OCI-LY7 (cell line): ENCODE measurements around the gene DLX4. TPM values are rescaled to one million over a fixed set of nuclear protein-coding genes. Genes with fewer than 3 reads are reported as not detected.

Experiments used
- Bru-seq: library from RNA; stranded (reverse); fragments of 400-500 nt; gene quantifications from one replicate; lab custom pipeline; 2021; lab: Mats Ljungman, UMichigan
- BruChase-seq, 2 experiments: library from RNA; stranded (reverse); fragments of 400-500 nt; gene quantifications; one replicate each; lab custom pipeline; 2021; lab: Mats Ljungman, UMichigan
- BruUV-seq: library from RNA; stranded (reverse); fragments of 400-500 nt; replicated peaks from 2 replicates; lab custom pipeline; 2021; lab: Mats Ljungman, UMichigan
- CTCF ChIA-PET: fragments of 300-600 bp; sonication (Branson Sonifier 250); formaldehyde crosslinking; loops from one replicate; lab custom pipeline; 2022; ENCODE audit warnings: antibody characterized with exemption; ENCODE audit not compliant: unreplicated experiment; lab: Charles Lee
- POLR2A ChIA-PET: fragments of 300-600 bp; sonication (Branson Sonifier 250); formaldehyde crosslinking; loops from one replicate; lab custom pipeline; 2022; ENCODE audit warnings: antibody characterized with exemption; lab: Charles Lee
- DNase-seq: peaks from one replicate; pipeline ENCODE4 v3.0.0-alpha.2; 2015; ENCODE audit warnings: low spot score
- H2AFZ ChIP-seq: fragments of 200-600 bp; sonication (generic), shearing (Covaris generic); 2 replicates; pipeline ENCODE4 v1.6.1; 2014; ENCODE audit warnings: mild to moderate bottlenecking, antibody characterized with exemption, low read length, moderate library complexity
- H3K27ac ChIP-seq: fragments of 200-600 bp; sonication (generic); 2 replicates; pipeline ENCODE4 v1.5.1; 2014; ENCODE audit warnings: mixed run types, low read depth, mild to moderate bottlenecking, moderate library complexity, low read length, inconsistent platforms; ENCODE audit not compliant: poor library complexity, severe bottlenecking
- H3K36me3 ChIP-seq: fragments of 200-600 bp; sonication (generic); 2 replicates; pipeline ENCODE4 v1.6.1; 2014; ENCODE audit warnings: mild to moderate bottlenecking, antibody characterized with exemption, low read length, moderate library complexity, mixed read lengths; ENCODE audit not compliant: insufficient read depth
- H3K4me1 ChIP-seq: fragments of 200-600 bp; sonication (generic); 2 replicates; pipeline ENCODE4 v1.5.1; 2014; ENCODE audit warnings: mild to moderate bottlenecking, low read length; ENCODE audit not compliant: insufficient read depth, poor library complexity, severe bottlenecking
- H3K4me2 ChIP-seq: fragments of 200-600 bp; sonication (generic); 2 replicates; pipeline ENCODE4 v1.6.1; 2014; ENCODE audit warnings: mild to moderate bottlenecking, low read length
- H3K4me3 ChIP-seq: fragments of 200-600 bp; sonication (generic); 2 replicates; pipeline ENCODE4 v1.5.1; 2014; ENCODE audit warnings: mild to moderate bottlenecking, low read depth, low read length; ENCODE audit not compliant: poor library complexity, severe bottlenecking
- H3K79me2 ChIP-seq: fragments of 200-600 bp; sonication (generic); 2 replicates; pipeline ENCODE4 v1.6.1; 2016; ENCODE audit warnings: low read depth, mild to moderate bottlenecking, low read length, moderate library complexity, mixed read lengths; ENCODE audit not compliant: insufficient read depth
- H3K9me2 ChIP-seq: fragments of 200-600 bp; sonication (generic); 2 replicates; pipeline ENCODE4 v1.6.1; 2016; ENCODE audit warnings: mild to moderate bottlenecking, low read length, mixed read lengths; ENCODE audit not compliant: insufficient read depth
- H3K9me3 ChIP-seq: fragments of 200-600 bp; sonication (generic); 2 replicates; pipeline ENCODE4 v1.6.1; 2014; ENCODE audit warnings: mild to moderate bottlenecking, mixed run types, low read length, mixed read lengths
- H4K20me1 ChIP-seq: fragments of 200-600 bp; sonication (generic); 2 replicates; pipeline ENCODE4 v1.6.1; 2014; ENCODE audit warnings: mild to moderate bottlenecking, antibody characterized with exemption, low read length, moderate library complexity, mixed read lengths; ENCODE audit not compliant: insufficient read depth
- CTCF ChIP-seq: fragments of 200-600 bp; sonication (generic); conservative IDR thresholded peaks from 2 replicates; pipeline ENCODE4 v1.5.1; 2014; ENCODE audit warnings: mild to moderate bottlenecking, antibody characterized with exemption, low read length, moderate library complexity, mixed read lengths
- EZH2phosphoT487 ChIP-seq: fragments of 200-600 bp; sonication (generic); IDR thresholded peaks from 2 replicates; pipeline ENCODE4 v1.6.1; 2018; ENCODE audit warnings: low read depth, borderline replicate concordance, mild to moderate bottlenecking, mixed run types, antibody characterized with exemption, low read length, moderate library complexity, mixed read lengths
- intact Hi-C: fragments of 100-400 bp; cut with micrococcal nuclease; formaldehyde crosslinking; loops from one replicate; pipeline ENCODE4 v1.10.0; 2022; ENCODE audit not compliant: unreplicated experiment
- long read RNA-seq: library from polyadenylated mRNA; stranded (forward); transcript quantifications from one replicate; pipeline ENCODE4 v2.0.0, GENCODE V29; 2022
- total RNA-seq, 2 experiments: library from RNA; depleted of rRNA in 1 of 2; stranded (reverse); fragments of >200 nt in 1 of 2; shearing (Covaris generic) in 1 of 2; gene quantifications; 2 replicates each; pipeline ENCODE4 v1.2.3, GENCODE V29; 2014 to 2022

Gene DLX4
- total RNA-seq (2014; rRNA removed; shearing (Covaris generic)) (0.28 and 0.47 TPM in 2 replicates), total RNA-seq (2022) (0.27 and 1.3 TPM in 2 replicates), Bru-seq, nascent RNA (percentile 16 among the genes with signal in this experiment), BruChase-seq, experiment 1, labeled RNA remaining after a 6-hour chase (percentile 24 among the genes with signal in this experiment), BruChase-seq, experiment 2, labeled RNA remaining after a 2-hour chase (percentile 29 among the genes with signal in this experiment)
- long read RNA-seq, partial matches to known transcripts = 0 of 1 reads
- long read RNA-seq, other reads (novel, unspliced or antisense) = 1 of 1 reads

- Histone ChIP-seq H3K4me2 (peak within 1 kb of the TSS; percentile 77), H3K36me3 (no peaks in the 10 kb centered on the region), H3K9me2 (no peaks in the 10 kb centered on the region), H2AFZ (peak within 1 kb of the TSS; percentile 89), H3K79me2 (no peaks in the 10 kb centered on the region), H3K4me1 (peaks cover 9% of the 10 kb centered on the region), H4K20me1 (no peaks in the 10 kb centered on the region), H3K27ac (no peak within 1 kb of the TSS), H3K4me3 (peak within 1 kb of the TSS; percentile 70), H3K9me3 (no peaks in the 10 kb centered on the region)
- TF ChIP-seq EZH2phosphoT487 (no peak), CTCF (no peak)
- ChIA-PET CTCF (no interaction called here), POLR2A (no interaction called here)
- intact Hi-C loops = no loop called here
- no peak for DNase-seq
- no TSS peak for BruUV-seq
Measured at GRCh38 chr17:49969134-49969759, at the start of gene DLX4. Gene DLX4, plus strand, starts transcription at chr17:49969190. Its CDS starts 279 bp downstream, at chr17:49969469.

DNA sequence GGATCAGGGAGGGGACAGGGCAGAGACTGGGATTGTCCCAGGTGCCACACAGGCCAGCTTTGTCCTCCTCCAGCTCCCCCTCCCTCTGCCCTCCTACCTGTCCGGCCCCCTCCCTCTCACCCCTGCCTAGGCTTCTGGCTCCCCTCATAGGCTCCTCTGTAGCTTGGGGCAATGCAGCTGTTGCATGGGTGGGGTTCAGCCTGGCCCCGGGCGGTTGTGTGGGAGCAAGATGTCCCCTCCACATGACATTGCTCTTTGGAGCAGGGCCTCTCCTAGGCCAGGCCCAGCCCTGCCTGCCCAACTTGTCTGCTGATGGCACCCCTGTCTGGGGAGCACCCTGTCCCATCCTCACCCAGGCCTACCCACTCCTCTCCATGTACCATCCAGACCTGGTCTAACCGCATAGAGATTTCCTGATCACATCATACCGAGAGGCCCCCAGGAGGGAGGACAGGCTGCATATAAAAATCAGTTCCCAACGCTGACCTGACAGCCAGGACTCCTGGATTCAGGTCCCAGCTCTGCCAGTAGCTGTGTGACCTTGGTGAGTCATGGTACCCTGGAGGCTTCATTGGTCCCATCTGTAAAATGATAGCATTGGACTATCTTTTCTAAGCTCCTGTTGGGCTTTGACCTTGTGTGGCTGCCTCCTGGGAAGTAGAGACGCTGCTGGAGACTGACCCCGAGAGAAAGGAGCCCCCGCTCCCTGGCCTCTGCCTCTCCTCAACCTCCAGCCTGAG, 48.8 kb upstream of the DLX4 start:
- Histone ChIP-seq H3K27ac (no peak overlapping the region), H3K4me3 (no peak overlapping the region), H3K4me2 (no peak overlapping the region), H2AFZ (no peak overlapping the region), H3K9me3 (no peaks in the 10 kb centered on the region), H3K36me3 (no peaks in the 10 kb centered on the region), H3K9me2 (no peaks in the 10 kb centered on the region), H4K20me1 (no peaks in the 10 kb centered on the region), H3K79me2 (no peaks in the 10 kb centered on the region), H3K4me1 (no peaks in the 10 kb centered on the region)
- TF ChIP-seq EZH2phosphoT487 = no peak
- no peak for TF ChIP-seq CTCF
- POLR2A ChIA-PET = no interaction called here
- no TSS peak for BruUV-seq
- intact Hi-C loops = no loop called here
- CTCF ChIA-PET = no interaction called here
- no peak for DNase-seq
